H4 (cell line): ENCODE data around the gene MDC1. TPM values are rescaled to one million over a fixed set of nuclear protein-coding genes. Genes with fewer than 3 reads are reported as not detected.

ENCODE experiments used
- DNase-seq: peaks from one replicate; pipeline ENCODE4 v3.0.0-alpha.2; 2015; ENCODE audit warnings: low spot score
- total RNA-seq: library from RNA; depleted of rRNA; stranded (reverse); fragments of >200 nt; shearing (Covaris generic); gene quantifications from 2 replicates; pipeline ENCODE4 v1.2.3, GENCODE V29; 2014

Gene MDC1
- total RNA-seq, 1 experiment from 2014 or later: 8.7 TPM

DNA sequence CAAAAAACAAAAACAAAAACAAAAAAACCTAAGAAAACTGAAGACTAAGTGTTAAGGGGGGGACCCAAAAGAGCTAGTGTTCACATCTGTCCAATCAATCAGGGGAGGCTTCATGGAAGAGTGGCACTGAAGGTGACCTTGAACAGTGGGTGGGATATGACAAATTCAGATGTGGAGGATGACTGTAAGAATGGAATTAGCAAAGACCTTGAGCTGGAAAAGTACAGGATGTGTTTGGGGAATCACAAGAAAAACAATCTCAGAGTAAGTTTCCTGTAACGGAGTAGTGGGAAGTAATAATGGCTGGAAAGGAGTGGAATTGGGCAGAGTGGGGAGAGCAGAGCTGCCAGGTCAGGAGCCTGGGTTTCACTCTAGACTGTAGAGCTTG lies 30.2 kb upstream of the MDC1 start:
- DNase-seq: no peak

DNA sequence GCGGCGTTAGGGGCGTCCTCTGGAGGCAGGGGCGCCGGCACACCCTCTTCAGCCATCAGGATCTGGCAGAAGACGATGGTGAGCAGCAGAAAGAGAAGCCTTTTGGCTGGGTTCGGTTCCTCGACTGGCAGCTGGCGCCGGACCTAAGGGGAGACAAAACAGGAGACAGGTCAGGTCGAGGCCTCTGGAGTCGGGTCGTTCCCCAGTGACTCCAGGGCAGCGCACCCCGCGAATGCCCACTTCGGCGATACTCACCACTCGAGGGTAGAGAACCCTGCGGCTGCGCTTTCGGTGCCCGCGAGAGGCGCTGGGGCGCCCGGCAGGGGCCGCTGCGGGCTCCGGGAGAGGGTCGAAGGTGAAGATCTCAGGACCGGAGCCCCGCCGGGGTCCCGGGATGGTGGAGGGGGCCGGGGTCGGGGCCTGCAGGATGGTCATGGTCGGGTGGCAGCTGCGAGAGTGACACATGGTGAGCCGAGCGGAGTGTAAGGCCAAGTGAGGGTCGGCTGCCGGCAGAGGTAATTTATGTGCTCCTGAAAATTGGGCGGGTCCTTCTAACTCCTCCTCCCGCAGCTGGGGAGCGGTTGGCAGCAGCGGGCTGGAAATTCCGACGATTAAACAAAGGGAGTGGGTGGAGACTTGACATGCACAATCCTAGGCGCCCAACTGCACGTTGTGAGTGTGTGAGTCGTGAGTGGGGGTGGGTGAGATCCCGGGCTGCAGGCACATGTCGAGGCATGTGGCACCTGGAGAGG lies 27.1 kb upstream of the MDC1 start, which contains the start of gene IER3:
Gene IER3 (minus strand): TSS at position 494 of the 752 bp plus-strand sequence. CDS start 29 bp downstream, at position 465.
- peak; percentile 77 for DNase-seq

DNA sequence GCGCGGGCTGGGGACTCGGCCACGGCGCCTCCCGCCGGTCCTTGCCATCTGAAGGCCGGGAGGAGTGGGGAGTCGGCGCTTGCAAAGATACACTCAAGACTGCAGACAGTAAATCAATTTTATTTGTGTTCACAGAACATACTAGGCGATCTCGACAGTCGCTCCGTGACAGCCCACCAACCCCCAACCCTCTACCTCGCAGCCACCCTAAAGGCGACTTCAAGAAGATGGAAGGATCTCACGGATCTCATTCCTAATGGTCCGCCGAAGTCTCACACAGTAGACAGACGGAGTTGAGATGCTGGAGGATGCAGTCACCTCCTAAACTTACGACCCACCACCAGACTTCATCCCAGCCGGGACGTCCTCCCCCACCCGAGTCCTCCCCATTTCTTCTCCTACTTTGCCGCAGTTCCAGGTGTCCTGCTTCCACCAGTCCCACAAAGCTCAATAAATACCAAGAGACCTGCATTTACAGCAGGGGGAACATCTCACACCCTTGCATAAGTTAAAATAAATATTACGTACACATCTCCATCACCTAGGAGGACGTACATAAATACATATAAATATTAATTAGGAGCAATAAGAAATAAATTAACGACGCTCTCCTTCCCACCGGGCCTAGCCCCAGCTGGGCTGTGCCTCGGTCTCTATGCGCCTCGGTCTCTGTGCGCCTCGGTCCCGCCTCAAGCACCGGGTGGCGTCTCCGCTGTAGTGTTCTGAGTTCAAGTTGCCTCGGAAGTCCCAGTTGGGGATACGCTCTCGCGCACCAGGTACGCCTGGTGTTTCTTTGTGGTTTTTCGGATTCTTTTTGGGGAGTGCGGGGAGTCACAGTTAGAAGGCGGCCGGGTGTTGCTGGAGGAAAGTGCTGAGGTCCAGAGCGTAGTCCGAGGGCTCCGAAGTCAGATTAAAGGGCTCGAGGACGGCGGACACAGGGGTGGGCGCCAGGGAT lies 26.3 kb upstream of the MDC1 start:
- no peak for DNase-seq

DNA sequence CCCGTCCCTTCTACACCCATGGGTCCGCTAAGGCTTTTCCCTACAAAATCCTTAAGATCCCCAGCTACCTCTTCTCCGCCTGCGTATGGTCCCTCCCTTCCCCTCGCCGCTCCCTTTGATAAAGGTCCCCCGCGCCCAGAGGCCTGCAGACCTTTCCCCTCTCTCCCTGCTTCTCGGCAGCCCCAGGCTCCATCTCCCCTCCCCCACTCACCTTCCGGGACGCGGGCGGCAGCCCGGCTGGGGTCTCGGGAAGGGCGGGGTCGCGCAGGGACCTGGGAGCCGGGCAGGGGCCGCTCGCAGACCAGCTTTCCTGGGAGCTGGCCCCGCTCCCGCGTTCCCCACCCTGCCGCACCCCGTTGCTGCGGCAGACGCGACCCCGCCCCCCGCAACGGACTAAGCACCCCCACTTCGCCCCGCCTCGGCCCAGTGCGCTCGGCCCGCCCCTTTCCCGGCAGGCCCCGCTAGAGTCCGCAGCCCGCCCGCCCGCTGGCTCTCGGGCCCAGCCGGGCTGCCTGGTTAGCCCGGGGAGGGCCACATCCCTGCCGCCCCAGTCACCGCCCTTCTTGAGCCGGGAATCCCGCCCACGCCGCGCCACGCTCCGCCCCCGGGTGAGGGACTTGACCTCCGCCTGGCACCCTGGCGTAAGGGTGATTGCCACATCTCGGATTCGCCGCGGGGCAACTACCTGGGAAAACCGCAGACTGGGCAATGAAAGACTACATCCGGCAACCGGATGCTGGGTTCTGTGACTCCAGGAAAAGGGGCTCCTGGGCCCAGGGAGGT lies 25.4 kb upstream of the MDC1 start, which contains the start of gene FLOT1:
Gene FLOT1 (minus strand): TSS at position 372 of the 783 bp plus-strand sequence. CDS start 498 bp downstream, outside the sequence.
- peak; percentile 97 for DNase-seq

DNA sequence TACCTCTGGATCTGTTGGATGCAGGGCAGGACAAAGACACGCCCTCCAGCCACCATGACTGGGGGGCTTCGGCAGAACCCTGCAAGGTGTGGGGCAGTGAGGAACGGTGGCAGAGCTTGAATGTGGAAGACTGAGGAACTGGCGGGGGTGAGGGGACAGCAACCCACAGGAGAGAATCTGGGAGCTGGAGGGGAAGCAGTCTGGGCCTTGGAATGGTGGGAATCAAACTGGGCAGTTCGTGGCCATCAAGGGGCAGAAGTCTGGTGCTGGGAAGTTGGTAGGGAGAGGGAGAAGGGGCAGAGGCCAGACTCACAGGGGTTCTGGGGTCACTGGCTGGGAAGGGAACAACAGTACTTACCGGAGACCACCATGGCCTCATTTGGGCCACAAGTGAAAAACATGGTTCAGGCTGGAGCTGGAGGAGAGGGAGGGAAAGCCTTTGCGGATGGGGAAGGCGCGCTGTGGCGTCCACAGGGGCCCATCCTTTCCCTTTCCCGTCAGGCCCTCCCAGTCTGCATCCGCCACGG lies 24.8 kb upstream of the MDC1 start:
- DNase-seq: no peak

DNA sequence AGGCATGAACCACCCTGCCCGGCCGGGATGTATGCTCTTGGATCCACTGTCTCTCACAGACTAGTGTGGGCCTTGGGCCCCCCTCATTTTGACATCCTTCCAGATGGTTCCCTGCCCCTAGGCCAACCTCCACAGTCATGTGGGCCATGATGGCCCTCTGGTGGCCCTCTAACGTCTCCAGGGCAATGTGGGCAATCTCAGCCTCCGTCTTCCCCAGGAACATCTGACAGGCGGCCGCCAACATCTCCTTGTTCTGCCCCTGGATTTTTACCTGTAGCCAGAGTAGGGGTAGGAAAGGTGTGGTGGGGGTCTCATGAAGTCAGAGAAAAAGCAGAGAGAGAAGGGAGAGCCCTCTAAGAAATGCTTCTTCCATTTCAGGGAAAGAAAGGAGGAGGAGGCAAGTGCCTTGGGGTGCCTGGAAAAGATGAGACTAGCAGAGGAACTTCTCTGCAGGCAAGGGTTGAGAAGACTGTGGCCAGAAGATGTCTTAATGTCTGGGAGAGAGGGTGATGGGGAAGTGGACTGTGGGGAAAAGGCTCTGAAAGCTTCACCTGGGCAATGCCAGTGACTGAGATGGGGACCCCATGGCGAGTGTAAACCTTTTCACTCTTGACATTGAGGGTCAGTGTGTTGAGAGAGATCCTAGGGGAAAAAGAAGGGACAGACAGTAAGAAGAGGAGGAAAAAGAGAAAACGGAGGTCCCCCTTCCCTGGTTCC lies 24.1 kb upstream of the MDC1 start:
- no peak for DNase-seq

DNA sequence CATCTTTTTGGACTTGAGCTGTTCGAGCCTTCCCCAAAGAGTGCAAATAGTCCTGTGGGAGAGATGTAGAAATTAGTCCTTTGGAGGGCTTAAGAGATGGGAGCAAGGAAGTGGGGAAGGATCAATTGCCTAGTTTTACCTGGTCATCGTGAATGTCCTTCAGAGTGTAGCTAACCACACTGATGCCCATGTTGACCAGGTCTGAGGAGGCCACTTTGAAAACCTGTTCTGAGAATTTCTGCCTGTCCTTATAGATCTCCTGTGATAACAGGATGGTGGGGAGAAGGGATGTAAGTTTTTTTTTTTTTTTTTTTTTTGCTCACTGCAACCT lies 23.4 kb upstream of the MDC1 start:
- no peak for DNase-seq

DNA sequence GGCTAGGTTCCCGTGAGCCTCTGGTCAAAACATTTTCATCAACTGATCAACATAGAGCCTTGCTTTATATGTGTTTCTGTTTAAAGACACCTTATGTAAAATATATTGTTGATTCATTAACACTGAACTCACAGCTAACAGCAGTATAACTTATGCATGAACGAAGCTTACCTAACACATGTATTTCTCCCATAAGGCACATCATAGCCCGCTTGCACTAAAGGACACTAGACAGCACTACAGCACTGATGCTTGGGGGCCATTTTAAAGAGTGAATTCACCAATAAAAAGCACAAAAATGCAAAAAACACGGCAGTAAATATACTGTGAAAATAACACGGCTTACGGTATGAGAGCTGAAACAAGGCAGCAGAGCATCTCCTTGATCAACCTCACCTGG lies 21.5 kb upstream of the MDC1 start:
- no peak for DNase-seq

DNA sequence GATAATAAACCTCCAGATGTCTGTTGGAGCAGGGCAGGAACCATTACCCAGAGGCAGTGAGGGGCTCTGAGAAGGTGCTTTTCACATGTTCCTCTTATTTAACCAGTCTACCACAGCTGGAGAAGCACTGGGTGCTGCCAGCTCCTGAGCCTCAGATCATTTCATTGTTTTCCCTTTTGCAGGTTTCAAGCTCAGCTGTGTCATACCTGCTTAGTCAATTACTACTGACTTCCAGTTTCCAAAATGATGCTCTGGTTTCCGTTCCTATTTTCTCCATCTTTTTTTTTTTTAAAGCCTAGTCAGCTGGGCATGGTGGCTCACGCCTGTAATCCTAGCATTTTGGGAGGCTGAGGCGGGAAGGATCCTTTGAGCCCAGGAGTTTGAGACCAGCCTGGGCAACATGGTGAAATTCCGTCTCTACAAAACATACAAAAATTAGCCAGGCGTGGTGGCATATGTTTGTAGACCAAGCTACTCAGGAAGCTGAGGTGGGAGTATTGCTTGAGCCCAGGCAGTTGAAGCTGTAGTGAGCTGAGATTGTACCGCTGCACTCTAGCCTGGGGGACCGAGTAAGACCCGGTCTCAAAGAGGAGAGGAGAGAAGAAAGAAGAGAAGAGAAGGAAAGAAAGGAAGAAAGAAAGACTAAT lies 18.7 kb upstream of the MDC1 start:
- DNase-seq: no peak

DNA sequence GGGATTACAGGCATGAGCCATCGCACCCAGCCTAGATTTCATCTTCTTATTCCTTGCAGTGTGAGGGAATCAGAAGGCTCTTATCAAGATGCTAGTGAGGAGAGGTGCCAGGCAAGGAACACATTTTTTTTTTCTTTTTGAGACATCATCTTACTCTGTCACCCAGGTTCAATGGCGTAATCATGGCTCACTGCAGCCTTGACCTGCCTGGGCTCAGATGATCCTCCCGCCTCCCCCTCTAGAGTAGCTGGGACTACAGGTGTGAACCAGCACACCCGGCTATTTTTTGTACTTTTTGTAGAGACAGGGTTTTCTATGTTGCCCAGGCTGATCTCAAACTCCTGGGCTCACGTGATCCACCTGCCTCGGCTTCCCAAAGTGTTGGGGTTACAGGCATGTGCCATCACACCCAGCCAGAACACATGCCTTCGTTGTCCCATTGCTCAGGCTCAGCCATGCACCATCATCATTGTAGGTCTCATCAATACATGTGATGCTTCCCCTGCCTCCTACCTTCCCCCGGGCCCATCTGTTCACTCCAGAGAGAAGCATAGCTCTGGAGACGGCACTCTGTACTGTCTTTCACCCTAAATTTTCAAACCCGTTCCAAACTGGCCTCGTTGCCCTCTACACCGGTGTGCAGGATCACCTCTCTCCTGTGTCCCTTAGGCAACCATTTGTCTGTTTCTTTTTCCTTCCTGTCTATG lies 15.3 kb upstream of the MDC1 start:
- DNase-seq: no peak

DNA sequence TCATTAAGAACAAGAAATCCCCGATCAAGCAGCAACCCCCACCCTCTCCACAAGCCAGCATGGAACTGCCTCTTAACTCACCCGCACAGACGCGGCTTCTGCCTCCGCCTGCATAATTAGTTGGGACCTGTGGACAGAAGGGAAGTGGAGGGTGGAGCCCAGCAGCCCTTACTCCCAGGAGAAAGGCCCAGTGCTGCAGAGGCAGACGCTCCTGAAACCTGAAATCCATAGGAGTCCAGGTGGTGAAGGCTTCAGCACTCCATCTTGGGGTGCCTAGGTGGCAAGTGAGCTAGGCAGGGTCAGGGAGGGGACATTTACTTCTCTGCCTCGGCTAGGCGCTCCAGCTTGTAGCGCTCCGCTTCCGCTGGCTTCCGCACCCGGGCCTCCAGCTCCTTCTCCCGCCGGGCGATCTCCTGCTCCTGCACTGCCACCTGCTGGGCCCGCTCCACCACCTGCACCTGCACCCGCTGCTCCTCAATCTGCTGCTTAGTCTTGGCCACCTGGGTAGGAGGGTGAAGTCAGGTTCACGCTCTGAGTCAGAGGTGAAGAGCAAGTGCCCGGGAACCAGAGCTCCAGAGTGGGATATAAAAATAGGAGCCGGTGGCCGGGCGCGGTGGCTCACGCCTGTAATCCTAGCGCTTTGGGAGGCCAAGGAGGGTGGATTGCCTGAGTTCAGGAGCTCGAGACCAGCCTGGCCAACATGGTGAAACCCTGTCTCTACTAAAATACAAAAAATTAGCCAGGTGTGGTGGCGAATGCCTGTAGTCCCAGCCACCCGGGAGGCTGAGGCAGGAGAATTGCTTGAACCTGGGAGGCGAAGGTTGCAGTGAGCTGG lies 13.7 kb upstream of the MDC1 start:
- DNase-seq: peak; percentile 53

DNA sequence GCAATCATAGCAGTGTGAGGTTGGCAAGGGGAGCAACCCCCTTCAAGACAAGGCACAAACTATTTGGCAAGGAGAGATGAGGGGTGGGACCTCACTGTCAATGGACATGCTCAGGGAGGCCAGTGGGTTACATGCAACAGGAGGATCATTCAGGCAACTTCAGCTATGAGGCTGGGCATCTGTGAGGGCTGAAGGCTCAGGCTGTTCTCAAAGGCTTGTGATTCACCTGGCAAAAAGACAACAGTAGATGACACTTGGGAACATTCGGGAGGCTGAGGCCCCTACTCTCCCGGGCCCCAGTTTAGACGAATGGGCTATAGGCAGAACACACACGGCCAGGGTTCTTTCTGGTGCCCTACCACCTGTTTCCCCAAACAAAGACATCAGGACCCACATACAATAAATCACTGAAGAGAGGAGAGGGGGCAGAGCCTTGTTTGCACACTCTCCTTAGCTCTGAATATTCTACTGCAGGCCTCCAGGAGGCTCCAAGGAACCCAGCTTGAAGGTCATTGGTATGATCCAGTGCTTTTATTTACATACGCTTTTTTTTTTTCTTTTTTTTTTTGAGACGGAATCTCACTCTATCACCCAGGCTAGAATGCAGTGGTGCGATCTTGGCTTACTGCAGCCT lies 11.0 kb upstream of the MDC1 start:
- peak; percentile 50 for DNase-seq

DNA sequence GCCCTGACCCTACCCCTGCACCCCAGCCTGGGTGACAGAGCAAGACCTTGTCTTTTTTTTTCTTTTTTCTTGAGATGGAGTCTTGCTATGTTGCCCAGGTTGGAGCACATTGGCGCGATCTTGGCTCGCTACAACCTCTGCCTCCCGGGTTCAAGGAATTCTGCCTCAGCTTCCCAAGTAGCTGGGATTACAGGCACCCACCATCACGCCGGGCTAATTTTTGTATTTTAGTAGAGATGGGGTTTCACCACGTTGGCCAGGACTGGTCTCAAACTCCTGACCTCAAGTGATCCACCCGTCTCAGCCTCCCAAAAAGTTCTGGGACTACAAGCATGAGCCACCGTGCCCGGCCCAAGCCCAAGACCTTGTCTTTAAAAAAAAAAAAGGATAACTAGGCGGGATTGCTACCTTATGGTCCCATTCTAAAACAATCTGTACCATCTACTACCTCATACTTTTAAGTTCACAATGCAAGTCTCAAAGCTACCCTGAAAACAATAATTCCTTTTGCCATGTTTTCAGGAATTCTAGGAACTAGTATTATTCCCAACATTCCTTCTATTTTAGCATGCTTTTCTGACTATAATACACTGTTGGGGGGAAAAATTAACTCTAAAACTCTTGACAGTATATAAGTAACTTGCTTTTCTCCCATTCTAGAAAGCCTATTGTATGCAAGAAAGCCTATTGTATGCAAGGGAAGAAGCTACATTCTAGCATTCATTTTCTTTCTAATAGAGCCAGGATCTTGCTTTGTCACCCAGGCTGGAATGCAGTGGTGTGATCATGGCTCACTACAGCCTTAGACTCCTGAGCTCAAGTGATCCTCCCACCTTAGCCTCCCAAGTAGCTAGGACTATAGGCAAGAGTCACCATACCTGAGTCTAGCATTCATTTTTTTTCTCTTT lies 9.7 kb upstream of the MDC1 start:
- DNase-seq: no peak

DNA sequence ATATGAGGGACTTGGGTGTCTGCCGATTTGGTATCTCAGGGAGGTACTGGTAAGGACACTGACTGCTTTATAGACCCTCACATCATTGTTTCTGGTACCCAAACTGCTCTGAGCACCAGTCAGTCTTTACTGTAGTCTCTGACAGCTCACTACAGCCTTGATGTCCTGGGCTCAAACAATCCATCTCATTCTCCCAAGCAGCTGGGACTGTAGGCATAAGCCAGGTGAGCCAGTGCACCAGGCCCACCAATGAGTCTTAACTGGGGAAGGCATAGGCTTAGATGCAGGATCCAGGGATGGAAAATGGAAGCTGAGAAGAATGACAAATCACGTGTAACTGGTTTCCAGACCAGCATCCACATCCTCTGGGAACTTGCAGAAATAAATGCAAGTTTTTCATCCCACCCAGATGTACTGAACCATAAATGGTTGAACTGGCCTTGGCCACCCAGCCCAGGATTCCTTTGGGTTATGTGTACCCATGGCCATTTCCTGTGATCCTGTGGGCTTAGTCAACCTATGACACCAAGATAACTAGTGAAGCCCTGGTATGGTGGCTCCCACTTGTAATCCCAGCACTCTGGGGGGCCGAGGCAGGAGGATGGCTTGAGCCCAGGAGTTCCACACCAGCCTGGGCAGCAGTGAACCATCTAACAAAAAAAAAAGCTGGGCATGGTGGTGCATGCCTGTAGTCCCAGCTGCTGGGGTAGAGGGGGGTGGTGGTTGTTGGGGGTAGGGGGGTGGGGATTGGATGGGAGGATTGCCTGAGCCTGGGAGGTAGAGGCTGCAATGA lies 8.8 kb upstream of the MDC1 start:
- DNase-seq: peak; percentile 67

DNA sequence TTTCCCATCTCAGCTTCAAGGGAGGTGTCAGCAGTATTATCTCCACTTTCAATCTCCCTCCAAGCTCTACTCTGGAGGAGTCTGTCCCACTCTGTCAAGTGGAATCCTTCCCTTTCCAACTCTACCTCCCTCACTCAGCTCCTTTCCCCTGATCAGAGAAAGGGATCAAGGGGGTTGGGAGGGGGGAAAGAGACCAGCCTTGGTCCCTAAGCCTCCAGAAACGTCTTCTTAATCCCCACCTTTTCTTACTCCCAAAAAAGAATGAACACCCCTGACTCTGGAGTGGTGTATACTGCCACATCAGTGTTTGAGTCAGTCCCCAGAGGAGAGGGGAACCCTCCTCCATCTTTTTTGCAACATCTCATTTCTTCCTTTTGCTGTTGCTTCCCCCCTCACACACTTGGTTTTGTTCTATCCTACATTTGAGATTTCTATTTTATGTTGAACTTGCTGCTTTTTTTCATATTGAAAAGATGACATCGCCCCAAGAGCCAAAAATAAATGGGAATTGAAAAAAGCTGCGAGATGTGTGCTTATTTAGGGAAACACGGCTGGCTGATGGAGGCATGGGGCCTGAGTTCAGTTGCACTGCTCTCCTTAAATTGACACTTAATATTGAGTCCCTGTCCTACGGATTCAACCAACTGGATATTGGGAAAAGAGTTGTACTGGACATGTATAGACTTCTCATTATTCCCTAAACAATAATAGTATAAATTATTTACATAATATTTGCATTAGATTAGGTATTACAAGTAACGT lies 8.0 kb upstream of the MDC1 start:
- DNase-seq: no peak
